ENCODE data around the gene PRKCA.

PRKCA gene

DNA sequence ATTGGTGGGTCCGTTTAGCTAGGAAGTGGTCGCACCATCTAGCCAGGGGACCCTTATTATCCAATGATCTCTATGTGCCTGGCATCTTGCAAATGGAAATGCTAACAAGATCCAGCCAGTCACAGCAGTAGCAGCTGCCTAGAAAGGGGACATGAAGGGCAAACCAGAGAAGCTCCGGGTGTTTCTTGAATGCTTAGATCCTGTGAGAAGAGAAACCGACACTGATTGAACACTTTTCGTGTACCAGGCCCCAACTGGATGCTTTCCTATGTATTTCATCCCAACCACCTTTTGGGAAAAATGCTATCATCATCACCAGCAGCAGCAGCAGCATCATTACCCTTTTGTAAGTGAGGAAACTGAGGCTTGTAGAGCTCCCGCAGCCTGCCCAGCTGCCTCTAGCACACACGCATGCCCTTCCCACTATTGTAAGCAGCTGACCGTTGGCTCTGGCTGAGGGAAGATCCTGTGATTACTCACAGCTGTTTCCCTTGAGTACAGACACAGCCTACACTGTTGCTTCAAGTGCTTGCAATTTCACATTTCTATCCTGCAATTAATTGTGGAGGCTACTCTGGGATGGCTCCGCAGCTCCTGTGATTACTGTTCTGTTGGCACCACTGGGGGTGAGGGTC is 351.8 kb downstream of the PRKCA start:
- peak in 4 of 10 donors; percentile 23 to 37 (median 30) for DNase-seq
- intact Hi-C loops (cut with DNase I), result no loop called here

DNA sequence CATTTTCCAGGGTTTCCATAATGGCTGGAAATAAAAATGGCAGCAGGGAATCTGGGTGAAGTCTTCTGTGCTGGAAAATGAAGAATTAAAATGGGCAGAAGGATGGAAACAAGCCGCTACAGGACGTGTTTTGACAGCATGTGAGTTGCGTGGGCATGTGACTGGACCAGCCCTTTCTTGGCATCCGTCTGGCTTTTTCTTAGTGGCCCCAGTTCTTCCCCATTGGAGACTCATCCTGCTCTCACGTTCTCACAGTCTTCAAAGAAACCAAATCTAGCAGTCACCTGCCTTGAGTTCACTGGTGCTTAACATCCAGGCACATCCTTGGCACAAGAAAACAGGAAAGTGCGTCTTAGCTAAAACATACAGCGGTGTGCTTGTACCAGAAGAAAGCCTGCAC is 352.4 kb downstream of the PRKCA start:
- intact Hi-C loops (cut with DNase I), result no loop called here

DNA sequence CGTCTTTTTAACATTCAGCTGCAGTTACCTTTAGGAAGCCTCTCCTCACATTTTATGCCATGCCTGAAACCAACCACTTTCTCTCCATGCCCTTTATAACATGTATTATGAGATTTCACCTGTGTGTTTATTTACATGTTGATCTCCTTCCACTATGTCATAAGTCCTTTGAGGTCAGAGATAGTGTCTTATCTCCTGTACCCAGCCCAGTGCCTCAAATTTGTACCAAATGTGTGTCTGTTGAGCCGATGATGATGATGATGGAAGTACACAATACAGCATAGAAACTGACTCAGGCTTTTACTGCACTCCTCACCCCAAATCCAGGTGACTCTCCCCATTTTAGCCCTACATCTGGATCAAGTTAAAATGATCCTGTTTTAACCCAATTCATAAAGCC is 353.0 kb downstream of the PRKCA start:
- intact Hi-C loops (cut with DNase I), result no loop called here
- DNase-seq, result no peak

More for the DNA sequence above, 352.4 kb downstream of the PRKCA start:
- no peak for DNase-seq

DNA sequence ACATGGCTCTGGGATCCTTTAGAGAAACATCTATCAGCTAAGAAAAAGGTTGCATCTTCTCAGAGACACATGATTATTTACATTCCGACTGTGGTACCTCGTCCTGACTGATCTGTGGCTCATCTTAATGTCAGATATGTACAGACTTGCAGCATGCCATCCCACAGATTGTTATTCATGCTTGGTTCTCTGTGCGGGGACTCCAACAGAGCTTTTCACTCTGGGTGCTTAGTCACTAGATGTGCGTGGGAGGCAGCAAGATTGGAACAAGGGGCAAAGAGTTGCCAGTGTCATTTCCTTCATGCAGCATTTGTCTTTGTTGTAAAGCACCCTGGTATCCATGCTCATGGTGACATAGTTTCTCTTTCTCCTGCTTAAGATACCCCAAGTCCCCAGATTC is 353.4 kb downstream of the PRKCA start:
- intact Hi-C loops (cut with DNase I), result no loop called here
- DNase-seq, result peak in 2 of 10 donors; percentile 40 to 48

DNA sequence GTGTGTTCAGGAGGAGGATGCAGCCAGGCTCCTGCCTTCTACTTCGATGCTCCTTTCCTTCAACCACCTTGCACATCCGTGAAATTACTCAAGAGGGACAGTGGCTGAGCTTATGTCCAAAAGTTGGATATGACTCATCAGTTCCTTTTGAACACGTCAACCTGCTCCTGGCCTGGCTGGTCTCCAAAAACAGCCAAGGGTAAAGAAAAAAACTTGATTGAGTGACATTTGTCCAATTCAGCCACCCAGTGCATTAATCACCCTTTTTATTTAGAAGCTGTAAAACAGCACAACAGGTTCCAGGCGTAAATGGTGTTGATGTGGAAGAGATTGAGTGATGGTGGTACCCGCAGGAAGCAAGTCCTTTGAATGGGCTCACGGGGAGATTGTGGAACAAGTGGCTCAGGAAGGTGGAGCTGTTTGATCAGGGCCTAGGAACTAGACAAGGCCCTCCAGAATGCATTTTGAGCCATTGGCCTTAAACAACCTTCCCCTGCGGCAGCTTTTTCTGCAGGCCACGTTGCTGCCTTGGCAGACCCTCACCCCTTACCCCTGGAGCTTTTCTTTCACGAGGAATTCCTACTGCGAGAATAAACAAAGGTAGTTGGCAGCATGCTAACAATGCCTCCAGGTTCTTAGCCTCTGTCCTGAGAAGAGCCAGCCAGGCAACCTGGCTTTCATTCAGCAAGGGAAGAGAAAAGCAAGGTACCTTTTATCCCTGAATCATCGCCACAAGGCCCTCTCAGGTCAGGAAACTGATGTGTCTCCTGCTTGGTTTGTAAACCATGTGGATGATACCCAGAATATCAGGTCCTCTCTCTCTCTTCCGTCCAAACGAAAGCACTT is 359.2 kb downstream of the PRKCA start:
- no peak for DNase-seq
- intact Hi-C loops (cut with DNase I), result no loop called here

DNA sequence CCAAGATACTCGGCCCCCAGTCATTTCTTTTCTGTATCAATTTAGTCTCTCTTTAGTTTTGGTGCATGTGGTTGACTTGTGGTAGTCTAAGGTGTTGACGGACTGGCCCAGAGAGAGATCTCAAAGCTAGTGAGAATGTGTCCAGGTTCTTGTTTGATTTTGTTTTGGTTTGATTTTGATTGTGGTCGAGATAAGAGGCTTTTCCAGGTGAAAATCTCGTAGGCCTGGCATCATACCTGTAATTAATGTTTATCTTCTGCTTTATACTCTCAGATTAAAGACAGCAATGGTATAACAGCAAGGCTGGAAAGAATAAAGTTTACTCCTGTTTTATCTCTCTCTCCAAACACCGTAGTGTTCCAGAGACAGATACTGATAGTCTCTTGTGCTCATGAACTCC is 360.1 kb downstream of the PRKCA start:
- intact Hi-C loops (cut with DNase I), result no loop called here
- no peak for DNase-seq

DNA sequence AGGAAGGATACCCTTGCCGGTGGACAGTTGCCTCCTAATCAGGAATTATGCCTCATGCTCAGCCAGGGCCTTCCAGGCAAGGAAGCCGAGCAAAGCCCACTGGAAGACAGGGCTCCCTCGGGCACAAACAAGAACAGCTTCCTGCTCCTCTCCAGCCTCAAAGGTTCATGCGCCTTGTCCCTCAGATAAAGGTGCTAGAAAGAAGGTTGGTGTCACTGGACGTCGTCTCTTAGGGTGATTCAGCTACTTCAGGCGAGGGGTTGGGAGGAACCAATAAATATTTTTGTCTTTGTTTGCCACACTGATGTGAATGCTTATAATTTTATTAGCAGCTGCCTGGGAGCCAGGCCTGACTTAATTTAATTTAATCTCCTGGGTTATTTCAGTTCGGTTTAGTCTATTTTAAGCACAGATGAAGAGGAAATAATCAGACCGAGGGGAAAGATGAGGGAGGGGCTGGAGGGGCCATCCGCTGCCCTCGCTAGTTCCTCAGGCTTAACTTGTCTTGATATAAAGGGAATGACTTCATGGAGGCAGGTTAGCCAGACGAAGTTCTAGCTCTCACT is 360.7 kb downstream of the PRKCA start:
- DNase-seq, result no peak
- intact Hi-C loops (cut with DNase I), result no loop called here

DNA sequence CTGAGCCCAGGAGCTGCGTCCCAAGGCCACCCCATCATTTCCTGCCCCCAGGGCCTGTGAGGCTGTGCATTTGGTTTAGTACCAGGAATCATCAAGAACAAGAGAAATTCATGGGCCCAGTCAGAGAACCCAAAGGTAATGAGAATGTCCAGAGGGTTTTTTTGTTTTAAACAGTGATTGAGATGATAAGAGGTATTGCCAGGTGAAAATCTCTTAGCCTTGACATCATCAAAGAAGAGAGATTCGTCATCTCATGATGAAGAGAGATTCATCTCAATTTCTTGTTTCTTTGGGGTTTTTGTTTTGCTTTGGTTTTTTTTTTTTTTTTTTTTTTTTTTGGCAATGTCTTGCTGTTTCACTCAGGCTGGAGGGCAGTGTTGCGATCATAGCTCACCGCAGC is 361.9 kb downstream of the PRKCA start:
- intact Hi-C loops (cut with DNase I), result no loop called here
- no peak for DNase-seq

DNA sequence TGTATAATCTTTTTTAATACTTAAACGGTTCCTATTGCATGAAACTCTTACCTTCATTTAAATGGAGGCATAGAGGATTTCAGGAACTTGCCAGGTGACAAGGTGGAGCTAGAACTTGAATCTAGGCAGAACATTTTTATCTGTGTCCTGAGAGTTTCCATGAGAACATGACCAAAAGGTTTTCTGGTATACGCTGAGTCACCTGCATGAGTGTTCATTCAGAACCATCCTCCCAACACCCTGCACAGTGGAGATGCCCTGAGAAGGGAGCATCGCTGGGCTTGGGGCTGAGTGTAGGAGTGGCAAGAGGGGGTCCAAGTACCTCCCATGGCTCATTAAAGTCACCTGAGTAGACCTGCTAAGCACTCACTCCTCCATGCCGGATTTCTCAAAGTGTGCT is 362.8 kb downstream of the PRKCA start:
- DNase-seq, result no peak
- intact Hi-C loops (cut with DNase I), result no loop called here

DNA sequence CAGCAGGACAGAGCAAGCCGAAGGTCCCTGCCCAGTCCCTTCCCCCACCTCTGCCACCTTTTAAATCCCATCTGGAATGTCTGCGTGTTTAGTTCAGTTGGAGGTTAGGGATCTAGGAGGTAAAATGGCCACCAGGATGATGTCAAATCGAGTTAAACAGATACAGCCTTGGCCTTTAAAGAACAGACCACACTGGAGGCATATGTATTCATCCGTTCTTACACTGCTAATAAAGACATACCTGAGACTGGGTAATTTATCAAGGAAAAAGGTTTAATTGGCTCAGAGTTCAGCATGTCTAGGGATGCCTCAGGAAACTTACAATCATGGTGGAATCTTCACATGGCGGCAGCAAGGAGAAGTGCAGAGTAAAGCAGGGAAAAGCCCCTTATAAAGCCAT is 364.7 kb downstream of the PRKCA start:
- intact Hi-C loops (cut with DNase I), result no loop called here
- DNase-seq, result no peak

DNA sequence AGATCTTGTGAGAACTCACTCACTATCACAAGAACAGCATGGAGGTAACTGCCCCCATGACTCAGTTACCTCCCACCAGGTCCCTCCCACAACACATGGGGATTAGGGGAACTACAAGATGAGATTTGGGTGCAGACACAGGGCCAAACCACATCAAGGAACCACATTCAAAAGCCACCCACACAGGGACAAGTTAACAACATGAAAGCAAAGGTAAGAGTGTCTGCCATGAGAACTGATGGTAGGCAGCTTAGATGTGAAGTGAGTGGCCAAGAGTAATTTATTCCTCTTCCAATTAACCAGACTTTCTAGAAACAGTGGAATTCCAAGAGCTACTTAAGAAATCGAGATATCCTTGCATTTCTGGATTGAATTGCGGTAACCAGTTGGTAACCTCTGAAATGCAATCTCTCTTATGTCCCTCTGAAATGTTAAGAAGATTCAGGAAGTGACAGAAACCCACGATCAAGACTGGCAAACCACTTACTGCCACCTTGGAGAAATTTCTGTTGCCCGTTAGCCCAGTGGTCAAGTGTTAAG is 365.1 kb downstream of the PRKCA start:
- no peak for DNase-seq
- intact Hi-C loops (cut with DNase I), result no loop called here

DNA sequence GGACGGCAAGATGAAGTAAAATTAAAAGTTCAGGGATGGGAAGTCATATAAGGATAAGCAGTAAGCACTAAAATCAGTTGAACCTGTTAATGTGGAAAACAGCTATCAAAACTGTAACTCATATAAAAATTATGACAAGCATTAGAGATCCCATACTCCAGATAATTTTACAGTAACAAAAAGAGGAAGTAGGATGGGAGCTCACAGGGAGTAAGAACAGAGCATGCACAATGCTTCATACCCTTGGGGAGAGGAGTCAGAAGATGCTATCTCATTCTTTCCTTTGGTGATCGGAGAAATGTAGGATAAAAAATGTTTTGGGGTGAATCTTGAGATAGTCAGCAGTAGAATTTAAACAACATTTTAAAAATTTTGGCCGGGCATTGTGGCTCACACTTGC is 367.8 kb downstream of the PRKCA start:
- intact Hi-C loops (cut with DNase I), result no loop called here
- DNase-seq, result no peak

DNA sequence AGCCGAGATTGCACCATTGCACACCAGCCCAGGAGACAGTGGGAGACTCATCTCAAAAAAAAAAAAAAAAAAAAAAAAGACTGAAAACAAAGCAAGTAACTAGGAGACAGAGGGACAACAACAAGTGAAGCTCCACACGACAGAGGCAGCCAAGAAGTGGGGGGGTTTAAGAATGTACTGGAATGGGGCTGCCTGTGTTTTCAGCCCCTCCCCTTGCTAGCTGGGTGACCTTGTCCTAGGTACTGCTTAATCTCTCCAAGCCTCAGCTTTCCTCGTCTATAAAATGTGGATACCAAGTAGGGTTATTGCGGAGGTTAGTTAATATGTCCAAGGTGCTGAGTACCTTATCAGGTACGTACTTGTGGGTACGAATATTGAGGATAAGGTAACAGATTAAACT is 368.7 kb downstream of the PRKCA start:
- no peak for DNase-seq
- intact Hi-C loops (cut with DNase I), result no loop called here

DNA sequence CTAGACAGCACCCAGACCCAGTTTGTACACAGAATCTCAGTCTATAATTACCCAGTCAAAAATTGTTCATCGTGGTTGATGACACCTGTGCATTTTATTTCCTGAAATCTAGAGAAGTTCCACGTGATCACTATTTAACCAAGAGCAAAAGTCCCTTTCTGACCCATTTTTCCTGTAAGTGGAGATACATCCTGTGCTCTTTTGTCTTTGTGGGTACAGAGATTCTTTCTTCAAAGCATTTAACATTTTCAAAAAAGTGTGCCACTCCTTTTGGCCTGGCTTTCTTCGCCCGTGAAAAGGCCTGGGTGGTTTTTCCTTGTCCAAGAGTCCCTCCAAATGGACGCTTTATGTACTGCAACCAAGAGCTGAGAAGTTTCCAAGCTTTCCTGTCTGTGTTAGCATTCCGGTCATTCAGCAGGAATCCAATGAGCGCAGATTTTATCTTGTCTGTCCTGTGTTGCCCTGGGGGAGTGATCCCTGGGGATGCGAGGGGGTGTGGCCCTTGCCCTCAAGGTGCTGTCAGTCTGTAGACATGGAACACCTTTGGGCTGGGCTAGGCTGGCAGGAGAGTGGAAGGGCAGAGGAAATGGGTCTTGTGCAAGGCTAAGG is 371.4 kb downstream of the PRKCA start:
- intact Hi-C loops (cut with DNase I), result loop anchor here (2.0 kb wide), 1 partner anchor 419 kb away; no protein-coding TSS in a partner anchor
- DNase-seq, result peak in 6 of 10 donors; percentile 38 to 63 (median 48)

DNA sequence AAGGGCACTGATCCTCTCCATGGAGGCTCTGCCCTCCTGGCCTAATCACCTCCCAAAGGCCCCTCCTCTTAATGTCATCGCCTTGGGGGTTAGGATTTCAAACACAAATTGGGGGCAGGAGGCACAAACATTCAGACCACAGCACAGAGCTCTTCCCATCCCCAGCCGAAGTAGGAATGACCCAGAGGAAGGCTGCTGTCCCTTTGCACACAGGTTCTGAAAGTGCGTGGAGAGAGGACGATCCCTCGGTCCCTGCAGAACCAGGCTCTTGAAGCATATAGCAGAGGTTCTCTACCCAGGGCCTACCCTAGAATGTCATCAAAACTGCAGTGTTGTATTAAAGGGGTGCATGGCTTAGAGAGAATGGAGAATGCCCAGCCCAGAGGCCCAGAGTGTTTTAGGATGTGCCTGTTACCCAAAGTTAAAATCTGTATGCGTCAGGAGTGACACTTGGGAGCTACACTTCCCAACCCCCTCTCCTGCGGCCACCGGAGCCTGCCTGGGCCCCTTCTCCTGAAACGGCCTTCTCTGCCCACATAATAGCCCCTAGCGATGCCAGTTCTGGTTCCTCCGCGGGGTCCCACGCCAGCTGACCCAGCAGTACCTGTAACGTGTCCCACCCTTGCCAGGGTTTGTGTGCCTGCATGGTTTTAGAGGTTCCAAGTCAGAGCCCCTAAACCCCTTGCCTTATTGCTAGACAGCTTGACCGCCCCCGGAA is 373.0 kb downstream of the PRKCA start:
- peak in 1 of 10 donors; percentile 72 for DNase-seq
- intact Hi-C loops (cut with DNase I), result loop anchor here (2.0 kb wide), 1 partner anchor 421 kb away; no protein-coding TSS in a partner anchor

DNA sequence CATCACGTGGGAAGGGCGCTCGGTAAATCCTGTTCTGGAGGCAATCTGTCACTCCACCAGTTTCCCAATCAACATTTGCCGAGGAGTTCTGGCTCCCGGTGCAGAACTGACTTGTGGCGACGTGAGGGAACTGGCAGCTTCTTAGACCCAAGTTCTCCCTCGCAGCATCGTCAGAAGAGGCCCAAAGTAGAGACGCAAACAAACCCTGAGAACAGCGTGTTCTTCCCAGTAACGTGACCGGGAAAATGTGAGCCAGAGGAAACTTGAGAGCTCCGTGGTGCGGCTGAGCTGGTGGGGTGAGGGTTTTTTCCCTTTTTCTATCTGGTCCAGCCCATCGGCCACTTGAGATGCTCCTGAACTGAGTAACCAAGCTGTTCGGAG is 373.6 kb downstream of the PRKCA start:
- DNase-seq, result peak in 9 of 10 donors; percentile 24 to 91 (median 63)
- intact Hi-C loops (cut with DNase I), result loop anchor here (2.0 kb wide), 1 partner anchor 421 kb away; no protein-coding TSS in a partner anchor

DNA sequence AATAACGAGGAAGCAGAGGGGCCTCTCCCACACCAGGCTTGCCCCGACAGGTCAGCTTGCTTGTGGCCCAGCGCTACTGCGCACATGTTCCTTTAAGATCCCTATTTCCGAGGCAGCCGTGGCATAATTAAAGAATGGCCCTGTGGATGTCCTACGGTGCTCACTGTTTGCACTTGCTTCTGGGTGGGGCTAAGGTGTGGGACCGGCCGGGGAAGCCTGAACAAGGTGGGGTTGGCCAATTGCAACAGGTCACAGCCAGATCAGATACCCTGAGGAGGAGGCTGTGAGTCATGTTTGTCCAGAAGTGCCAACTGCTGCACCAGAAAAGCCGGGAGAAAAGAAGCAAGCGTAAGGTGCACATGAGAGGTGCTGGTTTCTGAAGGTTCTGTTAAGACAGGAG is 374.0 kb downstream of the PRKCA start:
- intact Hi-C loops (cut with DNase I), result no loop called here
- peak in 1 of 10 donors; percentile 72 for DNase-seq

DNA sequence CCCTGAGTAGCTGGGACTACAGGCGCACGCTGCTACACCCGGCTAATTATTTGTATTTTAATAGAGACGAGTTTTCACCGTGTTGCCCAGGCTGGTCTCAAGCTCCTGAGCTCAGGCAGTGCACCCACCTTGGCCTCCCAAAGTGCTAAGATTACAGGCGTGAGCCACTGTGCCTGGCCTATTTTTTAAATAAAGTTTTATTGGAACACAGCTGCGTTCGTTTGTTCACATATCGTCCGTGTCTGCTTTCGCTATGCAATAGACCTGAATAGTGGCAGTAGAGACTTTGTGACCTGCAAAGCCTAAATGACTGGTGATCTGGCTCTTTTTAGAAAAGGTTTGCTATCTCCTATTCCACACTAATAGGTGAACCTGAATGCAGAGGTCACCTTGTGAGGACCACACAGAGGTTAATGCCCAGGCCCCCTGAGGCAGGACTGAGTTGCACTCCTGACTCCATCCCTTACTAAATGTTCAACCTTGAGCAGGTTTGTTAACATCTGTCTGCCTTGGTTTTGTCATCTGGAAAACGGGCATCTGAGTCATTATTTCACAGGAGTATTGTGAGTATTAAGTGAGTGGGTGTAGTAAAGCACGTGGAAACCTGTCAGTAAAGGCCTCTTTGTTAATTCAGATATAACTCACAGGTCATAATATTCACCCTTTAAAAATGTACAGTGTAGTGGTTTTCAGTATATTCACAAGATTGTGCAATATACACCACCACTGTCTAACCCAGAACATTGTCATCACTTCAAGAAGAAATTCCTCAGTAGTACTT is 375.0 kb downstream of the PRKCA start:
- no peak for DNase-seq
- intact Hi-C loops (cut with DNase I), result no loop called here

DNA sequence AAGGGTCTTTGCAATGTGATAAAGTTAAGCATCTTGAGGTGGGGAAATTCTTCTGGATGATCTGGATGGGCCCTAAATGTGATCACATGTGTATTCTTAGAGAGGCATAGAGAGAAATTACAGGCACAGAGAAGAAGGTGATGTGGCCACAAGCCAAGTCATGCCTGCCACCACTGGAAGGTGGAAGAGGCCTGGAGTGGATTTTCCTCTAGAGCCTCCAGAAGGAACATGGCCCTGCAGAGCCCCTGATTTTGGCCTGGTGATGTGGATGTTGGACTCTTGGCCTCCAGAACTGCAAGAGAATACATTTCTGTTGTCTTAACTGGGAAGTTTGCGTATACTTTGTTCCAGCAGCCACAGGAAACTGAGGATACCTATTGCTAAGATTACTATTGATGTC is 375.6 kb downstream of the PRKCA start:
- intact Hi-C loops (cut with DNase I), result no loop called here
- no peak for DNase-seq
